GM19328 (cell line): ENCODE results near the gene RNF123.

ENCODE experiments used
- ATAC-seq: cut with Tn5 transposase; IDR thresholded peaks from one replicate; pipeline ENCODE4 v1.9.1; 2021; ENCODE audit warnings: mild to moderate bottlenecking, moderate library complexity; ENCODE audit not compliant: unreplicated experiment

RNF123 gene

DNA sequence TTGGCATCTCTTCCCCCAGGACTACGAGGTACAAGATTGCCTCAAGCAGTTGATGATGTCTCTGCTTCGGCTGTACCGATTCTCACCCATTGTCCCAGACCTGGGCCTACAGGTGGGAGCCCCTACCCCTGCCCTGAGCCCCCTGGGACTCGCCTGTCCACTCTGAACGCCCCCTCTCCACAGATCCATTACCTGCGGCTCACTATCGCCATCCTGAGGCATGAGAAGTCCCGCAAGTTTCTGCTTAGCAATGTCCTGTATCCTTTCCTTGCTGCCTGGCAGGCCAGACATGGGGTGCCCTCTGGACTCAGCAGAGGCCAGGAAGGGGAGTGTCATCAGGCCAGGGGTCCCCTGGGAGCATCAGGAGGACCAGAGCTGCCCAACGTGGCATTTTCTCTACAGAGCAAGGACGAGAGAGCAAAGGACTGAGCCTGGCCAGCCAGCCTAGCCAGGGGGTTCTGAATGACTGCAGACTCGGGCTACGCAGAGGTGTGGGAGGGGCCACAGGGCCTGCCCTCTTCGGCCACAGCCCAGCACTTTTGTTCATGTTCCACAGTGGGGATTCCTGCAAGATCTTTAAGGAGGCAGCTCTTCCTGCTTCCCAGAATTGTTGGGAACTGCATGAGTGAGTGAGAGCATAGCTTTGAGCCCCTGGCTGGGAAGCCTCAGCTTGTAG, 11.2 kb downstream of the RNF123 start:
- no peak for ATAC-seq

DNA sequence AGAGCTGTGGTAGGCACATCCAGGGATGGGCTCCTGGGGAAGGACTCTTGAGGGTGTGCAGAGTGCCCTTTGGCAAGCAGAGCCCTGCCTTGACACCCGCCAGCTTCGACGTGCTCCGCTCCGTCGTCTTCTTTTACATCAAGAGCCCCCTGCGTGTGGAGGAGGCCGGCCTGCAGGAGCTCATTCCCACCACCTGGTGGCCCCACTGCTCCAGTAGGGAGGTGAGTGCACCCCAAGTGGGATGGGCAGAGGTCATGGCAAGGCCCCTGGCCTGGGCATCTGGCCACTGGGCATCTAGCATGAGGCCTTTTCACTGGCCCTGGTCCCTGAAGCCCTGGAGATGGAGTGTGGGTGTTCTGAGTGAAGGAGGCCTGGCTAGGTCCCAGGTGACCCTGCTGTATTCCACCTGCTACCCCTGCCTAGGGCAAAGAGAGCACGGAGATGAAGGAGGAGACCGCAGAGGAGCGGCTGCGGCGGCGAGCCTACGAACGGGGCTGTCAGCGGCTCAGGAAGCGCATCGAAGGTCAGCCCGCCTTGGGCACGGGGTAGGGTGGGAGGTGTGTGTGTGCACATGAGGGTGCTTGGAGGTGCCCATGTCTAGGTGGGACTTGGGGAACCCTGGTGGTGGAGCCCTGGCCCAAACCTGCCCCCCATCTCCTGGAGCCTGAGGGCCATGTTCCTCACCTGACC, 12.2 kb downstream of the RNF123 start:
- ATAC-seq, result no peak

DNA sequence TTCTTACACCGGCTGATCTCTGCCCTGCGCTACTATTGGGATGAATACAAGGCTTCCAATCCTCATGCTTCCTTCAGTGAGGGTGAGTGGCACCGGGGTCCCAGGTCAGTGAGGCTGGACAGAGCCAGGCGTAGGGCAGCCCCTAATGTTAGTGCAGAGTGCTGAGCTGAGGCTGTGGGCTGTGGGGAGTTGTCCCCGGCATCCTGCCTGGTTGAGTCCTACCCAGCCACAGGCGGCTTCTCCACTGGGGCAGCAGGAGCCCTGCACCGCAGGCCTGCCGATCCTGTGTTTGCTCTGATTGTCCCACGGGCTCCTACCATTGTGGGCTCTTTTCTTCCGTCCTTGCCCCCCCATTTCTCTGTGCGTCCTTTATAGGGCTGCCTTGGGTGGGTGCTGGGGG, 13.3 kb downstream of the RNF123 start:
- no peak for ATAC-seq

DNA sequence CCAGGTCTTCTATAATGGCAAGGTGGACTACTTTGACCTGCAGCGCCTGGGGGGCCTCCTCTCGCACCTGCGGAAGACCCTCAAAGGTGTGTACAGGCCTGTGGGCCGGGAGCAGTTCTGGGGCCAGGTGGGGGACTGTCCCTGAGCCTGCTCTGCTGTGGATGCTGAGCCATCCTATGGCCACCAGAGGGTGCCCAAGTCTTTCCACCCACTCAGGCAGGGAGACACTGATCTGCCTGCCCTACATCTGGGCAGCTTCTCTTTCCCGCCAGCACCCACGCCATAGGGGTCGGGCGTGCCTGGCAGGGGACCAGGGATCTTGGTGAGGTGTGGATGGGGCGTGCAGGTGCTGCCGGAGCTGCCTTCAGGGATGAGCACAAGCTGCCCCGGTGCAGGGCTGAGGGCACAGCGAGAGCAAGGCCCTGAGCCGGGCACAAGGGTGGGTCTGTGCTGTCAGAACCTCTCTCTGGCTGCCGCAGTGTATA, 14.1 kb downstream of the RNF123 start:
- no peak for ATAC-seq

DNA sequence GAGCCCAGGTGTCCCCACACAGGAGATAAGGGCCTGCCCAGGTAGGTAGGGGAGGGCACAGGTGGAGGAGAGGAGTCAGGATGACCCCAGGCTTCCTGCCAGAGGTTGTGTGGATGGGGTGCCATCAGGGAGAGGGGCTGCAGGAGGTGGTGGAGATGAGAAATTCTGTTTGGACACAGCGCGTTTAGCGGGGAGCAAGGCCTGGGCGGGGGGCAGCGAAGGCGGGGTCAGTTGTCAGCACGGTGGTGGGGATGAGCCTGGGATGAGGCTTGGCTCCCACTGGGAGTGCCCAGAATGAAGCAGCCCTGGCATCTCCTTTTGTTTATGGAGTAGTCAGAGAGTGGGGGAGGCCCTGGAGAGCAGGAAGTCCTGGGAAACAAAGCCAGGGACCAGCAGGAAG, 14.6 kb downstream of the RNF123 start:
- no peak for ATAC-seq

DNA sequence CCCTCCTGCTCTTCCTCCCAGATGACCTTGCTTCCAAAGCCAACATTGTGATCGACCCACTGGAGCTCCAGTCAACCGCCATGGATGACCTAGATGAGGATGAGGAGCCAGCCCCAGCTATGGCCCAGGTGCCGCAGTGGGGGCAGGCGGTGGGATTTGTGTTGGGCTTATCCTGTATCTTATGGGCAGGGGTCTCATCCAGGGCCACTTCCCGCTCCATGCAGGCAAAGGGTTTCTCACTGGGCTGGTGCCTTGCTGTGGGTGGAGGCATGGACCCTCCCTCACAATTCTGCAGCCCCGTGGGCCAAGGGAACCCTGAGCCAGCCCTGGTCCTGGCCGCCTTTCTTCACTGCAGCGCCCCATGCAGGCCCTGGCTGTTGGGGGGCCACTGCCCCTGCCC, 15.3 kb downstream of the RNF123 start:
- ATAC-seq, result no peak

DNA sequence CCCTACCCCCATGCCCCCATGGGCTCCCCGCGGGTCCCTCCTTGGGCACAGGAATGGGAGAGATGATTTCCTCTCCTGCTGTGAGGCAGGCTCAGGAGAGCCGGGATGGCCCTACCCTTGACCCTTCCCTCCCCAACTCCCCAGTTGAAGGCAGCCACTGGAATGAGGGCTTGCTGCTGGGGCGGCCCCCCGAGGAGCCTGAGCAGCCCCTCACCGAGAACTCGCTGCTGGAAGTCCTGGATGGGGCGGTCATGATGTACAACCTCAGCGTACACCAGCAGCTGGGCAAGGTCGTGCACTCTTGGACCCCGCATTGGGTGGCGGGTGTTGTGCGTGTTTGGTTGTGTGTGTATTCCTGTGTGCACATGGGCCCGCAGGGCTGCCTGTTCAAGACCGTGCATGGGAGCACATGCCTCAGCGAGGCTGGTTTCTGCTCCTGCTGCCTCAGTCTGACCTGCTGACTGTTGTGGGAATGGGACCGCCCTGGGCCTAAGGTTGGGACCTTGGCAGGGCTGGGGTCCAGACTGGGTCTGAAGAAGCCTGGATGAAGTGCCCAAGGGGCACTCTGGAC, 16.1 kb downstream of the RNF123 start:
- ATAC-seq, result no peak

DNA sequence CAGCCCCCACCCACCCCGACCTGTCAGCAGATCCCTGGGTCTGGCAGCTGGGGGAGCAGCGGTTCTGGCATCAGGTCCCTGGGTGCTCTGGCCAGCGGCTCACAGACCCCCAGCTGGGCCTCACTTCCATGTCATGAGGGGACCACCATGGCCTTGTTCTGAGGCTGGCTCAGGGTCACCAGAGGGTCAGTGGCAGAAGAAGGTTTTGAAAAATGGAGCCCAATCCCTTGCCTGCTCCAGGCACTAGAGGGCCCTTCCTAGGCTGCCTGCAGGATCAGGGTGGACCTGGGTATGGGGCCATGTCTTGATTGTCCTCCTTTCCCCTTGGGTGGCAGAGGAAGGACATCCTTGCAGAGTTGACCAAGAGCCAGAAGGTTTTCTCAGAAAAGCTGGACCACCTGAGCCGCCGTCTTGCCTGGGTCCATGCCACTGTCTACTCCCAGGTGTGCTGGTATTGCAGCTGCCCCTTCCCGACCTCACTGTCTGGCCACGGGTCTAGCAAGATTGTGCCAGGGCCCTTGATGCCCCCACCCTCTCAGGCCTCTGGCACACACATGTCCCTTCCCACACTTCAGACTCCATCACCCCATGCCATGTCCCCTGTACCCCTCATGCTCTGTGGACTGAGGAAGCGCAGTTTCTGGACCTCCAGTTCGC, 17.2 kb downstream of the RNF123 start:
- no peak for ATAC-seq

DNA sequence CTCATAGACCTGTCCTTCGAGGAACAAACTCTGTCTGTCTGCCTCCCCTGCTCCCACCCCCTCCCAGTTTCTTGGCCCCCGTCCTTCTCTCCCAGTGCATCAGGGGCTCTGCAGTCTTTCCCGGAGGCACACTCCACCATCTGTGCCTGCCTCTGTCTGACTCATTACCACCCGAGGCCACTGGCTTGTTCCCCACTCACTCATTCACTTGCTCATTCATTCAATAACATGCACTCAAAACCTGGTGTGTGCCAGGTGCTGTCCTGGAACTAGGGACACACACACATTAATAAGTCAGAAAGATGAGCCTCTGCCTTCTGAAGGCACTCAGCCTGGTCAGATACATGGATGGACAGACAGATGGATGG, 17.7 kb downstream of the RNF123 start:
- no peak for ATAC-seq

DNA sequence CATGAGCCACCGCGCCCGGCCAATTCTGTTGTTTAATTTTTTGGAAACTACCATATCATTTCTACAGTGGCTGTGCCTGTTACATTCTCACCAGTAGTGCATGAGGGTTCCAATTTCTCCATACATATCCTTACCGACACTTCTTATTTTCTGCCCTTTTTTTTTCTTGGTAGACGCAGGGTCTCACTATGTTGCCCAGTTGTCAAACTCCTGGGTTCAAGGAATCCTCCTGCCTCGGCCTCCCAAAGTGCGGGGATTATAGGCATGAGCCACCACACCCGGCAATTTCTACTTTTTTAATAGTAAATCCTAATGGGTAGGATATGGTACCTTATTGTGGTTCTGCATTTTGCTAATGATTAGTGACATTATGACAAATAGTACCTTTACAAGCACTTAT, 20.5 kb downstream of the RNF123 start:
- no peak for ATAC-seq

DNA sequence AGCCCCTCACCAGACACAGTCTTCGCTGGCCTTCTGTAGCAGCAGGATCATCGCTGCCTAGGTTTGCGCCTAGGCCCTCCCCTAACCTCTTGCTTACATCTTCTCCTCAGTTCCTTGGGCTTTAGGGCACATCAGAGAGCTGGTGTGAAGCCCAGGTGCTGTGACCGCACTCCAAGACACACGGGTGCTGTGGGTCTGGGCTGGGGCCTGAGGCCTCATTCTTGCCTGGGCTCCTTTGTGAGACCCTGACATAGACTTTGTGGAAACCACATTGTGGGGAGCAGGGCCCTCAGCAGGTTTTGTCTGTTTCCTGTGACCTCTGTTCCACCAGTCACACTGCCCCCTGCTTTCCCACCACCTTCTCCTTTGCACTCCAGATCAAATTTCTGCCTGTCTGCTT, 22.1 kb downstream of the RNF123 start:
- no peak for ATAC-seq

DNA sequence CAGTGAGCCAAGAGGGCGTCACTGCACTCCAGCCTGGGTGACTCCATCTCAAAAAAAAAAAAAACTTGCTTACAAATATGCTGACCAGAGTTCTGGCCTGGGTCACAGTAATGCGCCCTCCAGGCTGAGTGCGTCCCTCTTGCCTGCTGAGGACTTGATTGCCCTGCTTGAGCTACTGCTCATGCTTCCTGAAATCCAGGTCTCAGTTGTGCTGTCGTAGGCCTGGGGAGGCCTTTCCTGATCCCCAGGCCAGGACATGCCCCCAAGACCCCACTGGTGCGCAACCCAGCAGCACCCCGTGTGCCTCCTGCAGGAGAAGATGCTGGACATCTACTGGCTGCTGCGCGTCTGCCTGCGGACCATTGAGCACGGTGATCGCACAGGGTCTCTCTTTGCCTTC, 22.8 kb downstream of the RNF123 start:
- no peak for ATAC-seq

DNA sequence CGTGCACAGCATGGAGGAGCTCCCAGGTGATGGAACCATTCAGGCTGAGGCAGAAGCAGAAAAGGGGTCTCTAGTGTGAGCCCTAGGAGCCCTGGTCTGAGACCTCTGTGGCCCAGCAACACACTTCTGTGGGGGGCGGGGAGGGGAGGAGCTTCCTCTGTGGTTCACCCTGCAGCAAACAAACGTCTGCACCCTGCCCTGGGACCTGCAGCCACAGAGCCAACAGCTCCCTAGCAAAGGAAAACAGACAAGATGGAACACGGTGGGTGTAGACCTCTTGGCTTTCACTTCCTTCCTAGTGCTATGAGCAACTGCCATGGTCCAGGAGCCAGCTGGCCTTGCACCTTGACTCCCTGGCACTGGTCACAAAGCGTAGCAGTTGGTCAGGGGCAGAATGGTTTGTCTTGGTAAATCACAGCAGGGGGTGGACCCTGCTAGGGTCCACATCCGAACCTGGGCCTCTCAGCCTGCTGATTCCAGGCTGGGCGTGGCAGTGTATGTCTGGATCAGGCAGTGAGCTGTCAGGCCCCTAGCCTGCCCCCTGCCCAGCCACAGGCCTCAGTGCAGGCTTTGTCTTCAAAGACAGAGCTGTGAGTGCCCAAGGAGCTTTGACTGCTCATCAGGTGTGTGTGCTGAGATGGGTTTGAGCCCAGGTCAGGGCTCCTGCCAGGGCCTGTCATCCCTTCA, 23.4 kb downstream of the RNF123 start:
- no peak for ATAC-seq

DNA sequence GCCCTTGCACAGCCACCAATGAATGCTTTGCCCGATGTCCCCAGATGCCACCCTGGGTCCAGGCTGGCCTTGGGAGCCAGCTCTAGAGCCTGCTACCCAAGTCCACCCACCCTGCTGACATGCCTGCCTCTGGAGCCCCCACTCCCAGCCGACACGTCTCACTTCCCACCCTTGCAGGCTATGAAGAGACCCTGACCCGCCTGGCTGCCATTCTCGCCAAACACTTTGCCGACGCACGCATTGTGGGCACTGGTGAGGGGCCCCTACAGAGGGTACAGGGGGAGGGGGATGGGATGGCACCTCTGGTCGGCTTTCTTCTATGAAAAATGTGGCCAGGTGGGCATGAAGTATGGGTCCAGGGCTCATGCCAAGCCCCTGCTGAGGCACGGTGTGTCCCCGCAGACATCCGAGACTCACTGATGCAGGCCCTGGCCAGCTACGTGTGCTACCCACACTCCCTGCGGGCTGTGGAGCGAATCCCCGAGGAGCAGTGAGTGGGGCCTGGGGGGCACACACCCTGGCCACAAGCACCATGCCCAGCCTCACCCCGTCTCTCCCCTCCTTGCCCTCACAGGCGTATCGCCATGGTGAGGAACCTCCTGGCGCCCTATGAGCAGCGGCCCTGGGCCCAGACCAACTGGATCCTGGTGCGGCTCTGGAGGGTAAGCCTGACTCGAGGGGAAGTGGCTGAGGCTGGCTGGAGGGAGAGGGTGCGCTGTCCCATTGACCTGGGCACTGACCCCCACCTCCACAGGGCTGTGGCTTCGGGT, 24.2 kb downstream of the RNF123 start:
- ATAC-seq, result no peak

DNA sequence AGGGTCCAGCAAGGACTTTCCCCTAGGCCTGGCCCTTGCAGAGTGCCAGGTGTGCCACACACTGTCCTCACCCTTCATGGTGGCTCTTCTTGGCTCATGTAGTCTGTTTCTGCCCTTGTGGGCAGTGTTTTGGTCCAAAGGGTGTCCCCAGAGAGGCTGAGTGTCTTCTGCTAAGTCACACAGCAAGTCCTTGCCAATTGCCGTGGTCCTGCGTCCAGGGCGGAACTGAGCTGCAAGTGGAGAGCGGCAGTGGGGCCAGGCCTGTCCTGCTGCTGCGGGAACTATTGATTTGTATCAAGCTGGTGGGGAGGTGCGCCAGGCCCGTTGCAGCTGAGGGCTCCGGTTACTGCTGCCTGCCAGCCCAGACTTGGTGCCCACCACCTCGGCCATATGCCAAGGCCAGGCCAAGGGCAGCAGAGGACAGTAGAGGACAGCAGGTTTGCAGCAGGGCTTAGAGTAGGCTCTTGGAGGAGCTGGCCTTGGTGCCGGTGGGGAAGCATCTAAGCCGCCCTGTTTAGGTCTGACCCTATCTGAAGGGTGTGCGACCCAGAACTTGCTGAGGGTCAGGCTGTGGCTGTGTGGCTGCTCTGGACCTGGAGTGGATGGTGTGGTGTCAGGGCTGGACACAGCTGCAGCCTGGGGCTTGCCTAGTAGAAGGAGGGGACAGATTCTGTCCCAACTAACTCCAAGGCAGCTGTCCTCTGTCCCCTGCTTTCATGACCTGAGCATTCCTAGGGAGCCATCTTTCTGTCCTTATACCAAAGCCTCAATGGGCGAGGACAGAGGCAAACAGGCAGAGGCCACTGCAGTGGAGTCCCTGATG, 25.6 kb downstream of the RNF123 start:
- no peak for ATAC-seq

DNA sequence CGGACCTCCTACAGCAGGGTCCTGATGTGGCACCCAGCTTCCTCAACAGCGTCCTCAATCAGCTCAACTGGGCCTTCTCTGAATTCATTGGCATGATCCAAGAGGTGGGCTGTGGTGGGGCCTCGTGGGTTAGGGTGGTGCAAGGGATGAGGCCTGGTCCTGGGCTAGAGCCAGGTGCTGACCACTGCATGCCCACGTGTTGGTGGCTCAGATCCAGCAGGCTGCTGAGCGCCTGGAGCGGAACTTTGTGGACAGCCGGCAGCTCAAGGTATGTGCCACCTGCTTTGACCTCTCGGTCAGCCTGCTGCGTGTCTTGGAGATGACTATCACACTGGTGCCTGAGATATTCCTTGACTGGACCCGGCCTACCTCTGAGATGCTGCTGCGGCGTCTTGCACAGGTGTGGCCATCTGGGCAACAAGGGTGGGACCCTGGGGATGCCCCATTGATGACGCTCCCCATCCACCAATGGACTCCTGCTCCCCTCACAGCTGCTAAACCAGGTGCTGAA, 26.3 kb downstream of the RNF123 start:
- no peak for ATAC-seq

DNA sequence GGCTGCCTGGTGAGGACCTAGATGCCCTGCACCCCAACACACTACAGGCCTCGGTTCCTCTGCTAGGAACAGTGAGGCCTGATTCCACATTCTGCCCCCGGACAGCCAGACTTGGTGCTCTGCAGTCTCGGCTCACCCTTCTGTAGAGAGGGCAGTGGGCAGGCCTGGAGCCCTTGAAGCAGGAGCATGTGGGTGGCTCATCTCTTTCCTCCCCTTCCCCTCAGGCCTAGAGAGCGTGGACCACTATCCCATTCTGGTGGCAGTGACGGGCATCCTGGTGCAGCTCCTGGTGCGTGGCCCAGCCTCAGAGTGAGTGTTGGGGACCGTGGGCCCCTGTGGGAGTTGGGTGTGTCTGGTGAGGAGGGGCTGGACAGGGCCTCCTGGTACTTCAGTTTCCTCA, 26.8 kb downstream of the RNF123 start:
- no peak for ATAC-seq

DNA sequence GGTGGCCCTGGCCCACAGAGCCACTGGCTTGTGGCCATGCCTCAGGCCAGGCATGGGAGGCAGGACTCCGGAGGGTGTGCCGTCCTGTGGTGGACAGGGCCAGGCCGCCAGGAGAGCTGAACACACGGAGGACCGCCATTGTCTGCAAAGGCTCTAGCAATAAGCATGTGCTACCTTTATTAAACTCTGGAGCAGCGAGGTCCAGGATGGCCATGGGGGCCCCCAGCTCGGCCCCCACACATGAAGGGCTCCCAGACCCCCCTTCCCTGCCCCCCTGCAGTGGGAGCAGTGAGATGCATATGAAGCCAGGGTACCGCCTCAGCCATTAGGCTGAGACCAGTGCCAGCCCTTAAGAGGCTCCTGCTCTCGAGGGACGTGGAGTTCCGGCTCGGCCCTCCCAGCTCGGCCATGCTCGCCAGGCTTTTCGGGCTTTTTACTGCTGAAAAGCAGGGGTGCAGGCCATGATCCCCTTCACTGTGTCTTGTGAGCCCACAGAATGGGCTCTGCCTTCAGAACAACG, 27.4 kb downstream of the RNF123 start:
- ATAC-seq, result no peak

DNA sequence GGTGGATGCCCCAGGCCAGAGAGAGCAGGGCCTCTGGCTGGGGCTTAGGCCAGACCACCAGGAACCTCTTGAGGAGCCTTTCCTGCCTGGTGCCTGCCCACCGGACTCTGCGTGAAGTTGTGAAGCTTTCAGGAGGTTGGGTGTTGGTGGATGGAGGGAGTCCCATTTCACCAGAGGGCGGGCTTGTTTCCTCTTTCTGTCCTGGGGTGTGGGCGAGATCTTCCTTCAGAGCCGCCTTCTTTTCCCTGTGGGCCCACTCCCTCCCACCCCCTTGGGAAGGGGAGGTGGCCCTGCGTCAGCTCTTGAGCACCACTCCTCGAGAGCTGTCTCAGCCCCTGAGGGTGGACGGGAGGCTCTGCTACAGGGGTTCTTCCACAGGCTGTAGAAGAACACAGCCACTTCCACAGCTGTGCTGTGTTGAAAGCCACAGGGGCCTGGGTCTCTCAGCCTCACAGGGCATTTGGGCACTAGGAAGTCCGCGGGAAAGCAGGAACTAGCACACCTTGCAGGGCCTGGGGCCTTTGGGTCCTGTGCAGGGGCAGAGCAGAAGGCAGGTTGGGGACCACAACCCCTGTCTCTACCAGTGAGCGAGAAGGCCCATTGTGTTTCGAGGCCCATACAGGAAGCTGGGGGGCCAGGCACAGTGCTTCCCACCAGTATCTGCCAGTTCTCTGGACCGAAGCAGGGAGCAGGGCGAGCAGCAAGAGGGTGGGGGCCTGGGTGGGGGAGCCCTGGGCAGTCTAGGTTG, 28.0 kb downstream of the RNF123 start:
- ATAC-seq, result no peak
